PFSK-1 (cell line): ENCODE measurements around the gene NRL.

ENCODE experiments used
- FOXP2 ChIP-seq: optimal IDR thresholded peaks from 2 replicates; pipeline ENCODE3; 2011; ENCODE audit warnings: borderline replicate concordance, control low read depth, inconsistent platforms; ENCODE audit not compliant: insufficient read depth; ENCODE audit errors: extremely low read length, extremely low read depth
- POLR2AphosphoS5 ChIP-seq: IDR thresholded peaks from 2 replicates; pipeline ENCODE4 v1.6.1; 2012; ENCODE audit warnings: low read depth, mild to moderate bottlenecking, control low read depth, low read length, moderate library complexity
- SIN3A ChIP-seq: IDR thresholded peaks from 2 replicates; pipeline ENCODE4 v1.6.1; 2012; ENCODE audit warnings: mild to moderate bottlenecking, low read length, moderate library complexity, borderline replicate concordance; ENCODE audit not compliant: insufficient read depth
- TAF1 ChIP-seq: IDR thresholded peaks from 2 replicates; pipeline ENCODE4 v1.6.1; 2012; ENCODE audit warnings: low read length, control low read depth, borderline replicate concordance; ENCODE audit not compliant: insufficient read depth
- TF ChIP-seq, protein P1 (sequence below), 2 experiments: IDR thresholded peaks; 2 replicates each; pipeline versions ENCODE4 v1.6.1 to v1.8.0; 2011 to 2012; ENCODE audit warnings: low read depth in 2 of 2, low read length in 2 of 2, control low read depth in 1 of 2, inconsistent platforms in 1 of 2, mild to moderate bottlenecking in 1 of 2, moderate library complexity in 1 of 2; ENCODE audit not compliant: insufficient read depth in 1 of 2

The NRL gene

DNA sequence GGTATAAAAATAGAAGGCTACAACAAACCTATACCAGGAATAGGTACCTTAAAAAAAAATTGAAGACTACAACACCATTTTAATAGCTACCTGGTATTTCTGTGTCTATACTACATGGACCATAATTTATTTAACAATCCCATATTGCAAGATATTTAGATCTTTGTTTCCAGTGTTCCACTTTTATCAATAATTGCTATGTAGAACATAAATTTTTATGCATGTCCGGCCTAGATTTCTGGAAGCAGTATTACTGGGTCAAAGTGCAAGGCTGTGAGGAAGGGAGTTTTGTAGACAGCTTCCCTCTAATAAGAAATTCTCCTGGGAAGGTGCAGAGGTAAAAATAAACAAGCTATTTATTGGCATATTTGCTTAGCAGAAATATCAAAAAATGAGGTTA is 4.2 kb downstream of the NRL start:
- TF ChIP-seq SIN3A, result no peak
- TF ChIP-seq POLR2AphosphoS5, result no peak
- TF ChIP-seq TAF1, result no peak
- TF ChIP-seq, protein P1, sequence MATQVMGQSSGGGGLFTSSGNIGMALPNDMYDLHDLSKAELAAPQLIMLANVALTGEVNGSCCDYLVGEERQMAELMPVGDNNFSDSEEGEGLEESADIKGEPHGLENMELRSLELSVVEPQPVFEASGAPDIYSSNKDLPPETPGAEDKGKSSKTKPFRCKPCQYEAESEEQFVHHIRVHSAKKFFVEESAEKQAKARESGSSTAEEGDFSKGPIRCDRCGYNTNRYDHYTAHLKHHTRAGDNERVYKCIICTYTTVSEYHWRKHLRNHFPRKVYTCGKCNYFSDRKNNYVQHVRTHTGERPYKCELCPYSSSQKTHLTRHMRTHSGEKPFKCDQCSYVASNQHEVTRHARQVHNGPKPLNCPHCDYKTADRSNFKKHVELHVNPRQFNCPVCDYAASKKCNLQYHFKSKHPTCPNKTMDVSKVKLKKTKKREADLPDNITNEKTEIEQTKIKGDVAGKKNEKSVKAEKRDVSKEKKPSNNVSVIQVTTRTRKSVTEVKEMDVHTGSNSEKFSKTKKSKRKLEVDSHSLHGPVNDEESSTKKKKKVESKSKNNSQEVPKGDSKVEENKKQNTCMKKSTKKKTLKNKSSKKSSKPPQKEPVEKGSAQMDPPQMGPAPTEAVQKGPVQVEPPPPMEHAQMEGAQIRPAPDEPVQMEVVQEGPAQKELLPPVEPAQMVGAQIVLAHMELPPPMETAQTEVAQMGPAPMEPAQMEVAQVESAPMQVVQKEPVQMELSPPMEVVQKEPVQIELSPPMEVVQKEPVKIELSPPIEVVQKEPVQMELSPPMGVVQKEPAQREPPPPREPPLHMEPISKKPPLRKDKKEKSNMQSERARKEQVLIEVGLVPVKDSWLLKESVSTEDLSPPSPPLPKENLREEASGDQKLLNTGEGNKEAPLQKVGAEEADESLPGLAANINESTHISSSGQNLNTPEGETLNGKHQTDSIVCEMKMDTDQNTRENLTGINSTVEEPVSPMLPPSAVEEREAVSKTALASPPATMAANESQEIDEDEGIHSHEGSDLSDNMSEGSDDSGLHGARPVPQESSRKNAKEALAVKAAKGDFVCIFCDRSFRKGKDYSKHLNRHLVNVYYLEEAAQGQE (IDR thresholded peaks at IDR 0.05; ENCODE audit: insufficient read depth in 1 of 2, low read depth in 2 of 2, low read length in 2 of 2), result no peak
- TF ChIP-seq FOXP2, result no peak

DNA sequence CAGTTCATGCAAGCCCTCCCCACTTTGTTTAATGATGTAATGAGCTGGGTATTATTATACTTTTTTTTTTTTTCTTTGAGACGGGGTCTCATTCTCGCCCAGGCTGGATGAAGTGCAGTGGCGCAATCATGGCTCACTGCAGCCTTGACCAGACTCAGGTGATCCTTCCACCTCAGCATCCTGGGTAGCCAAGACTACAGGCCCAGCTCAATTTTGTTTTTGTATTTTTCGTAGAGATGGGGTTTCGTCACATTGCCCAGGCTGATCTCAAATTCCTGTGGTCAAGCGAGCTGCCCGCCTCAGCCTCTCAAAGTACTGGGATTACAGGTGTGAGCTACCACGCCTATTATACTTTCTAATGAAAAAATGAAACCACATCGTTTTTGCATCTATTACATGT is 4.7 kb downstream of the NRL start:
- TF ChIP-seq FOXP2 (no peak), TAF1 (no peak), POLR2AphosphoS5 (no peak), SIN3A (no peak)
- TF ChIP-seq, protein P1 (IDR thresholded peaks at IDR 0.05; ENCODE audit: insufficient read depth in 1 of 2, low read depth in 2 of 2, low read length in 2 of 2), result no peak

DNA sequence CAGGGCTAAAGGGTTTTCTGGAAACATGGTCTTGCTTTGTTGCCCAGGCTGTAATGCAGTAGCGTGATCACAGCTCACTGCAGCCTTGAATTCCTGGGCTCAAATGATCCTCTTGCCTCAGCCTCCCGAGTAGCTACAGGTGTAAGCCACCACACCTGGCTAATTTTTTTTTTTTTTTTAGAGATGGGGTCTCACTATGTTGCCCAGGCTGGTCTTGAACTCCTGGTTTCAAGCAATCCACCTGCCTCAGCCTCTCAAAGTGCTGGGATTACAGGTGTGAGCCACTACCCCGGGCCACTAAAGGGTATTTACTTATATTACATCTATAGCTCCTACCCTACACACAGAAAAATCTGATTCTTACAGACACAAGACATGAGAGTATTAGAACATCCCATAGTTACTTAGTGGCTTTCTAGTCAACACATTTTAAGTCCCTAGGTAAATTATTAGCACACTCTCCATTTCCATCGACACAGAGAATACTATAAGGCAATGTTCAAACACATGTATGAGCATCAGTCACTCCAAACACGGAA is 6.3 kb downstream of the NRL start:
- TF ChIP-seq TAF1, result no peak
- TF ChIP-seq, protein P1 (IDR thresholded peaks at IDR 0.05; ENCODE audit: insufficient read depth in 1 of 2, low read depth in 2 of 2, low read length in 2 of 2), result no peak
- no peak for TF ChIP-seq SIN3A
- TF ChIP-seq POLR2AphosphoS5, result no peak
- TF ChIP-seq FOXP2, result no peak

DNA sequence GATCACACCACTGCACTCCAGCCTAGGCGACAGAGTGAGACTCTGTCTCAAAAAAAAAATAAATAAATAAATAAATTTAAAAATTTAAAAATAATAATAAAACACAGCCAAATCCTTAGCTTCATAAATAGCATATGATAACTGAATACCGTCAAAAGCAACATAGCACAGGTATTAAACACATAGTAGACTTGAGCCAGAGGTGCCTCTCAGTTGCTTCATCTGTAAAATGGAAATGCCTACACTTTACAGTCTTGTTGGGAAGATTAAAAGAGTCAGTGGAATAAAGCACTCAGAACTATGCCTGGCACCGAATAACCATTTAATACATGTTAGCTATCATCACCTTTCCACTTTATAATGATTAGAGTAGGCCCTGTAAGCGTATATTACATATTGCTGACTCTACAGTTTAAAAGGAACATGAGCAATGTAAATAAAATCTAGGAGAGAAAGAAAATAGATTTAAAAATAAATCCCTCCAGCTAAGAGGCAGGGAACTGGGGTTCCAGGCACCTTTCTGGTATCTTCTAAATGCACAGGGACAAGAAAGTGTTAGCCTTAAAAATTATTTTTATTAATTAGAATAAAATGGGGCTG is 8.0 kb downstream of the NRL start:
- no peak for TF ChIP-seq TAF1
- no peak for TF ChIP-seq FOXP2
- TF ChIP-seq, protein P1 (IDR thresholded peaks at IDR 0.05; ENCODE audit: insufficient read depth in 1 of 2, low read depth in 2 of 2, low read length in 2 of 2), result no peak
- no peak for TF ChIP-seq SIN3A
- no peak for TF ChIP-seq POLR2AphosphoS5

DNA sequence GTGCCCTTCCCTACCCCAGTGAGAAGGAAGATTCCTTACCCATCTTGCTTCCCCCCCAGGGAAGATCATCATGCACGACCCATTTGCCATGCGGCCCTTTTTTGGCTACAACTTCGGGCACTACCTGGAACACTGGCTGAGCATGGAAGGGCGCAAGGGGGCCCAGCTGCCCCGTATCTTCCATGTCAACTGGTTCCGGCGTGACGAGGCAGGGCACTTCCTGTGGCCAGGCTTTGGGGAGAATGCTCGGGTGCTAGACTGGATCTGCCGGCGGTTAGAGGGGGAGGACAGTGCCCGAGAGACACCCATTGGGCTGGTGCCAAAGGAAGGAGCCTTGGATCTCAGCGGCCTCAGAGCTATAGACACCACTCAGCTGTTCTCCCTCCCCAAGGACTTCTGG is 11.3 kb downstream of the NRL start:
- TF ChIP-seq FOXP2, result no peak
- TF ChIP-seq, protein P1 (IDR thresholded peaks at IDR 0.05; ENCODE audit: insufficient read depth in 1 of 2, low read depth in 2 of 2, low read length in 2 of 2), result no peak
- TF ChIP-seq POLR2AphosphoS5, result no peak
- no peak for TF ChIP-seq SIN3A
- no peak for TF ChIP-seq TAF1
